Esophagus squamous epithelium (tissue), 5 donors: Measurements from ENCODE around the gene MYO19. TPM values are rescaled to one million over a fixed set of nuclear protein-coding genes. Genes with fewer than 3 reads are reported as not detected.
A peak's percentile ranks its signal among the peaks of the same experiment; 100 is the strongest.

Experiments used
- DNase-seq: peaks from one replicate; lab custom pipeline; 2025; lab: John Stamatoyannopoulos, UW
- H3K27ac ChIP-seq, 4 donors: fragments of 200-600 bp; sonication (generic); one replicate each; pipeline ENCODE4 v1.5.1; 2016 to 2019; ENCODE audit warnings: mild to moderate bottlenecking in 1 of 4
- H3K27me3 ChIP-seq, 4 donors: fragments of 200-600 bp; sonication (generic); 1 replicate in 3 of 4; 2 replicates in 1 of 4; pipeline versions ENCODE4 v1.5.1 to v1.6.0; 2017 to 2021; ENCODE audit warnings: antibody characterized with exemption in 1 of 4
- H3K36me3 ChIP-seq, 3 donors: fragments of 200-600 bp; sonication (generic); one replicate each; pipeline ENCODE4 v1.5.1; 2016 to 2019
- H3K4me1 ChIP-seq, 3 donors: fragments of 200-600 bp; sonication (generic); one replicate each; pipeline ENCODE4 v1.5.1; 2017 to 2019
- H3K4me3 ChIP-seq, 4 donors: fragments of 200-600 bp; sonication (generic); 1 replicate in 3 of 4; 2 replicates in 1 of 4; pipeline ENCODE4 v1.5.1; 2016 to 2019; ENCODE audit warnings: mild to moderate bottlenecking in 2 of 4, moderate library complexity in 1 of 4
- H3K9me3 ChIP-seq, 3 donors: fragments of 200-600 bp; sonication (generic); one replicate each; pipeline ENCODE4 v1.5.1; 2016 to 2019
- POLR2A ChIP-seq, 4 donors: fragments of 450-650 bp; IDR thresholded peaks; one replicate each; pipeline ENCODE4 v1.6.1; 2017; ENCODE audit warnings: antibody characterized with exemption in 4 of 4, mild to moderate bottlenecking in 4 of 4, moderate library complexity in 3 of 4
- whole genome bisulfite sequencing, 2 donors: methylation state at CpG; one replicate each; pipeline ENCODE4 v1.1.5; 2018; 5-methylcytosine and 5-hydroxymethylcytosine counted together
- intact Hi-C: fragments of 100-400 bp; cut with DNase I; formaldehyde crosslinking; loops from one replicate; pipeline ENCODE4 v1.15.0; 2022
- total RNA-seq, 4 donors: library from RNA; depleted of rRNA; stranded (reverse); fragments of >200 nt; gene quantifications; one replicate each; pipeline ENCODE4 v1.1.0, GENCODE V29; 2016
- TF ChIP-seq, protein P1 (sequence below), 6 experiments: fragments of 450-650 bp in 4 of 6; fragments of 200-600 bp in 2 of 6; sonication (generic) in 2 of 6; IDR thresholded peaks; one replicate each; pipeline ENCODE4 v1.5.1; 2016 to 2019; ENCODE audit warnings: antibody characterized with exemption in 6 of 6, mild to moderate bottlenecking in 4 of 6, moderate library complexity in 4 of 6
- donor health status: DM: yes; HTN: yes; CAD: no.

Gene MYO19
- total RNA-seq, 4 donors from 2014 or later: 46.4 to 124 (median 88.5) TPM

DNA sequence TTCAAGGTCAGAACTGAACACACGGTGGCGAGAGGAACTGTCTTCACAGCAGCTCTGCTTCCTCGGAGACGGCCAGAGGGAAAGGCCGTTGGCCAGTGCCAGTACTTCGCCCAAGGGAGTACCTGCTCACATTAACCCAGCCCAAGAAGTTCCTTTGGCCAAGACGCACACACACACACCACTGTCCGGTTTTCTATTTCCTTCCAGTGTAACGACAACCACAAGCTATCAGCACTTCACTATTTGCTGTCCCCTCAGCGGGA is 9.3 kb upstream of the MYO19 start:
- 1% methylated on average over 10 of the region's 10 CpGs for WGBS, 2 donors
- Histone ChIP-seq H3K4me1 (peaks cover 6 to 53% (median 38%) of the 10 kb centered on the region in 3 donors), H3K36me3 (peaks cover 0 to 3% (median 0%) of the 10 kb centered on the region in 3 donors), H3K27ac (peak overlapping the region; percentile 96 to 100 (median 100)), H3K4me3 (peak overlapping the region; percentile 77 to 100 (median 92)), H3K9me3 (no peaks in the 10 kb centered on the region), H3K27me3 (no peaks in the 10 kb centered on the region)
- no peak for DNase-seq
- intact Hi-C loops: no loop called here
- peak in 1 of 4 donors; percentile 17 for TF ChIP-seq POLR2A (IDR thresholded peaks at IDR 0.05)
- TF ChIP-seq, protein P1, sequence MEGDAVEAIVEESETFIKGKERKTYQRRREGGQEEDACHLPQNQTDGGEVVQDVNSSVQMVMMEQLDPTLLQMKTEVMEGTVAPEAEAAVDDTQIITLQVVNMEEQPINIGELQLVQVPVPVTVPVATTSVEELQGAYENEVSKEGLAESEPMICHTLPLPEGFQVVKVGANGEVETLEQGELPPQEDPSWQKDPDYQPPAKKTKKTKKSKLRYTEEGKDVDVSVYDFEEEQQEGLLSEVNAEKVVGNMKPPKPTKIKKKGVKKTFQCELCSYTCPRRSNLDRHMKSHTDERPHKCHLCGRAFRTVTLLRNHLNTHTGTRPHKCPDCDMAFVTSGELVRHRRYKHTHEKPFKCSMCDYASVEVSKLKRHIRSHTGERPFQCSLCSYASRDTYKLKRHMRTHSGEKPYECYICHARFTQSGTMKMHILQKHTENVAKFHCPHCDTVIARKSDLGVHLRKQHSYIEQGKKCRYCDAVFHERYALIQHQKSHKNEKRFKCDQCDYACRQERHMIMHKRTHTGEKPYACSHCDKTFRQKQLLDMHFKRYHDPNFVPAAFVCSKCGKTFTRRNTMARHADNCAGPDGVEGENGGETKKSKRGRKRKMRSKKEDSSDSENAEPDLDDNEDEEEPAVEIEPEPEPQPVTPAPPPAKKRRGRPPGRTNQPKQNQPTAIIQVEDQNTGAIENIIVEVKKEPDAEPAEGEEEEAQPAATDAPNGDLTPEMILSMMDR (IDR thresholded peaks at IDR 0.05): peak in 2 of 6 experiments; percentile 5 to 34

DNA sequence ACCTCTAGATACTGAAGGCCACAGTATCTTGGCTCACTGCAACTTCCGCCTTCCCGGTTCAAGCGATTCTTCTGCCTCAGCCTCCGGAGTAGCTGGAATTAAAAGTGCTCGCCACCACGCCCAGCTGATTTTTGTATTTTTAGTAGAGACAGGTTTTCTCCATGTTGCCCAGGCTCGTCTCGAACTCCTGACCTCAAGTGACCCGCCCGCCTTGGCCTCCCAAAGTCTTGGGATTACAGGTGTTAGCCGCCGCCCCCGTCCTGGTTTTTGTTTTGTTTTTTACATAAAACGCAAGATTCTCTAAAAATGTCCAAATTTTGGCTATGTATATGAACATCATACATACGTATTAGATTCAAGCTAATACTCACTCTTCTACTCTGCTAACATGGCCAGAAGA is 8.1 kb upstream of the MYO19 start:
- Histone ChIP-seq H3K9me3 (no peaks in the 10 kb centered on the region), H3K27me3 (no peaks in the 10 kb centered on the region), H3K27ac (no peak overlapping the region), H3K4me3 (no peak overlapping the region), H3K36me3 (peaks cover 0 to 15% (median 0%) of the 10 kb centered on the region in 3 donors), H3K4me1 (peaks cover 6 to 41% (median 26%) of the 10 kb centered on the region in 3 donors)
- WGBS, 2 donors: 85 to 91% methylated on average over 14 to 15 of the region's 15 CpGs
- TF ChIP-seq, protein P1 (IDR thresholded peaks at IDR 0.05): no peak
- TF ChIP-seq POLR2A (IDR thresholded peaks at IDR 0.05): no peak
- intact Hi-C loops: no loop called here
- DNase-seq: no peak

DNA sequence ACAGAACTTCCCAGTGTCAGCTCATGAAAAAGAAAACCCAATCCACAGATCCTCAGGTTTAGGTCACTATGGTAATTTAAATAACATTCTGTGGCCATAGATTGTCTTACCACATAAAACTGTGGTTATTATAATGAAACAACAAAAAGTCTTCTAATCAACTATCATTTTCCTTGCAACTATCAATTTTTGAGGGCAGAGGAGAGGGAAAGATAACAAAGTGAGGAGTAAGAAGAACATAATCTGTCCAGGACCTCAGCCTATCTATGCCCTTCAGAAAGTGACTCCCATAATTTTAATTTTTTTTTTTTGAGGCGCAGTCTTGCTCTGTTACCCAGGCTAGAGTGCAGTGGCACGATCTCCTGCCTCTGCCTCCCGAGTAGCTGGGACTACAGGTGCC is 6.0 kb upstream of the MYO19 start:
- intact Hi-C loops: no loop called here
- TF ChIP-seq POLR2A (IDR thresholded peaks at IDR 0.05): no peak

DNA sequence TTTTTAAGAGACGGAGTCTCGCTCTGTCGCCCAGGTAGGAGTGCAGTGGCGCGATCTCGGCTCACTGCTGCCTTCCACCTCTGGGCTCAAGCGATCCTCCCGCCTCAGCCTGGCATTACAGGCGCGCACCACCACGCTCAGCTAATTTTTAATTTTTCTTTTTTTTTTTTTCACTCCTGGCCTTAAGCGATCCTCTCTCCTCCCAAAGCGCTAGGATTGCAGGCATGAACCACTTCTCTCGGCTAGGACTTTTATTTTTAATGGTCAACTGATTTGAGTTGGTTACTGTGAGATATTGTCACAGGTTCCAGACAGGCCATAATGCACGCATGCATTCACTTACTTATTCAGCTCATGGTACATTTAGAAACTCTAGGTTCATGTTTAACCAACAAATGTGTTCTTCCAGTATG is 1.0 kb upstream of the MYO19 start:
- Histone ChIP-seq H3K4me3 (peak overlapping the region; percentile 82 to 94 (median 94)), H3K36me3 (peaks cover 0 to 54% (median 4%) of the 10 kb centered on the region in 3 donors), H3K9me3 (no peaks in the 10 kb centered on the region), H3K27me3 (no peaks in the 10 kb centered on the region), H3K27ac (peak overlapping the region; percentile 97 to 100 (median 98)), H3K4me1 (peaks cover 12 to 36% (median 12%) of the 10 kb centered on the region in 3 donors)
- 8 to 9% methylated on average over 15 of the region's 15 CpGs for WGBS, 2 donors
- no peak for DNase-seq
- no peak for TF ChIP-seq POLR2A (IDR thresholded peaks at IDR 0.05)
- TF ChIP-seq, protein P1 (IDR thresholded peaks at IDR 0.05): peak in 2 of 6 experiments; percentile 2 to 3
- intact Hi-C loops: no loop called here

More for the DNA sequence above, 6.0 kb upstream of the MYO19 start:
- 96 to 100% methylated on average over 3 of the region's 3 CpGs for WGBS, 2 donors
- H3K9me3 ChIP-seq: no peaks in the 10 kb centered on the region
- H3K4me1 ChIP-seq: peaks cover 0 to 26% (median 9%) of the 10 kb centered on the region in 3 donors
- no peaks in the 10 kb centered on the region for H3K27me3 ChIP-seq
- no peak for DNase-seq
- peaks cover 0 to 25% (median 0%) of the 10 kb centered on the region in 3 donors for H3K36me3 ChIP-seq
- no peak overlapping the region for H3K4me3 ChIP-seq
- H3K27ac ChIP-seq: no peak overlapping the region

DNA sequence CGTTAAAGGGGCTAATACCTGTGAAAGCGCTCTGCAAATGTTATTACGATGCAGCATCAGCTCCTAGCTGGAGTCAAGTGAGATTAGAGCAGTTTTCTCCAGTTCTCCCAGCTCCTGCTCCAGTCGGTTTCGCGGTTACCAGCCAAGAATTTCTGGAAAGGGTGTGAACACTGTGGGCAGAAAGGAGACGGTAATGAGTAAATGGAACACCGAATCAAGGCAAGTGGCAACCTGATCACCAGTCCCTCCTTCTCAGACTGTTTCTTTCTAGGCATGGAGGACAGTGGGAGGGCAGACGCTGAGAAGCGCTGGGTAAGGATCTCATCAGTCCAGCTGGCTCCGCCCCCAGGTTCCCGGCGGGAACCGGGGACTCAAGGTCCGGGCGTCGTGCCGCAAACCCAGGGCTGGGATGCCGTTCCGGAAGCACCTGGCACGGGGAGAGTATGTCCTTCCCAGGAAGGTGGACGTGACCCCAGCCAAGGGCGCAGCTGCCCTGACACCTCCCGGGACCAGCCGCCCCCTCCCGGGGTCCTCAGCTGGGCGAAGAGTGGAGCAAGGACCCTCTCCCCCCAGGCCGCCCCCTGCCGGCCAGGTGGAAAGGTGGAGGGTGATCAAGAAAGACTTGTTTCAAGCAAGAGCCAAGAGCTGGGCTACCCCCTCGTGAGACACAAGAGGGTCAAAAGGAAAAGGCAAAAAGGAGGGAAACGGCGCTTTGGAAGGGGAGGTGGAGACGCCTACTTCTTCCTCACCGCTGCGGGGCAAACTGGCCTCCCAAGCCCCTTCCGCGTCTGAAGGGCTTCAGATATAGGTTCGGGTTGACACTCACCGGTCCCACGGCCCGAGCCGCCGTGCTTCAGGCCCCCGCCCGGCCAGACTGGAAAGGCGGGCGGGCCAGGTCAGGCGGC is 481 bp downstream of the MYO19 start:
- Histone ChIP-seq H3K27me3 (no peaks in the 10 kb centered on the region), H3K9me3 (no peaks in the 10 kb centered on the region), H3K36me3 (peaks cover 0 to 68% (median 4%) of the 10 kb centered on the region in 3 donors), H3K4me3 (peak overlapping the region; percentile 82 to 94 (median 94)), H3K27ac (peak overlapping the region; percentile 97 to 100 (median 98)), H3K4me1 (peaks cover 12 to 36% (median 12%) of the 10 kb centered on the region in 3 donors)
- 10 to 11% methylated on average over 24 to 27 of the region's 48 CpGs for WGBS, 2 donors
- DNase-seq: no peak
- intact Hi-C loops: loop anchor here (5.0 kb wide), 1 partner anchor 47 kb away; the partner anchor contains the start of gene ZNHIT3
- TF ChIP-seq, protein P1 (IDR thresholded peaks at IDR 0.05): peak; percentile 14 to 60 (median 39)
- TF ChIP-seq POLR2A (IDR thresholded peaks at IDR 0.05): peak in 3 of 4 donors; percentile 29 to 50 (median 39)
